GM19455 (cell line): ENCODE data around the gene FAM89B.

Source experiments
- ATAC-seq: cut with Tn5 transposase; IDR thresholded peaks from one replicate; pipeline ENCODE4 v1.9.1; 2021; ENCODE audit not compliant: unreplicated experiment

Gene FAM89B

GRCh38 chr11:65609665-65610064 lies 37.3 kb downstream of the FAM89B start:
- no peak for ATAC-seq

GRCh38 chr11:65610404-65610803 lies 38.1 kb downstream of the FAM89B start:
- no peak for ATAC-seq

GRCh38 chr11:65611028-65611757 lies 38.9 kb downstream of the FAM89B start:
- ATAC-seq = no peak

GRCh38 chr11:65611758-65612603 lies 39.6 kb downstream of the FAM89B start:
- no peak for ATAC-seq

GRCh38 chr11:65612691-65613090 lies 40.4 kb downstream of the FAM89B start:
- ATAC-seq = no peak

- no peak for ATAC-seq
Observed at GRCh38 chr11:65613091-65613928, 41.0 kb downstream of the FAM89B start.

GRCh38 chr11:65615229-65615949 lies 43.1 kb downstream of the FAM89B start, which contains the start of gene PCNX3:
TSS of gene PCNX3 (plus strand) at chr11:65615776. CDS start at chr11:65616312, 536 bp downstream.
- peak; percentile 75 for ATAC-seq

- ATAC-seq = no peak
Observed at GRCh38 chr11:65615950-65616574, 43.7 kb downstream of the FAM89B start.

- ATAC-seq = no peak
Observed at GRCh38 chr11:65616575-65617001, 44.2 kb downstream of the FAM89B start.

- no peak for ATAC-seq
Observed at GRCh38 chr11:65617136-65617850, 45.0 kb downstream of the FAM89B start.

GRCh38 chr11:65617990-65618751 lies 45.8 kb downstream of the FAM89B start:
- no peak for ATAC-seq

GRCh38 chr11:65618763-65619162 lies 46.4 kb downstream of the FAM89B start:
- no peak for ATAC-seq

- ATAC-seq = no peak
Observed at GRCh38 chr11:65619281-65619928, 47.1 kb downstream of the FAM89B start.

- no peak for ATAC-seq
Observed at GRCh38 chr11:65620666-65621065, 48.3 kb downstream of the FAM89B start.

- ATAC-seq = no peak
Observed at GRCh38 chr11:65621460-65621859, 49.1 kb downstream of the FAM89B start.

- ATAC-seq = no peak
Observed at GRCh38 chr11:65622011-65622410, 49.7 kb downstream of the FAM89B start.

- ATAC-seq = no peak
Observed at GRCh38 chr11:65623177-65623576, 50.8 kb downstream of the FAM89B start.
